Measurements from ENCODE around the gene ITGA6.

Gene ITGA6

DNA sequence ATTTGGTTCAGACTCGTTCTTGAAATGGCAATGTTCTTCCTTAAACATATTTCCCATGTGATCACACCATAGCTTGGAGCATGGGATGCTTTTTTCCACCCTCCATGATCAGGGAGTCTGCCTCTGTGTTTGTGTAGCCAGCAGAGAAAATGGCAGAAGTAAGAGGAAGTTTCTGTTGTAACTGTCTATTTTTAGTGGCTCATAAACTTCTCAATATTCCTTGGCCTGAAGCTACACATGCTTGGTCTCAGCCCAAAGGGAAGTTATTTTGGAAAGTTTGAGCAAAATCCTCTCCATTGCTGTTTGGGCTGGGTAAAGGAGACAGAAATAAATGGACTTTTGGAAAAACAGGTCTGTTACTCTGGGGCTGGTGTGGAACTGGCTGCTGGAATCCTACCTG is 33.4 kb upstream of the ITGA6 start:
- TF ChIP-seq, protein P1, sequence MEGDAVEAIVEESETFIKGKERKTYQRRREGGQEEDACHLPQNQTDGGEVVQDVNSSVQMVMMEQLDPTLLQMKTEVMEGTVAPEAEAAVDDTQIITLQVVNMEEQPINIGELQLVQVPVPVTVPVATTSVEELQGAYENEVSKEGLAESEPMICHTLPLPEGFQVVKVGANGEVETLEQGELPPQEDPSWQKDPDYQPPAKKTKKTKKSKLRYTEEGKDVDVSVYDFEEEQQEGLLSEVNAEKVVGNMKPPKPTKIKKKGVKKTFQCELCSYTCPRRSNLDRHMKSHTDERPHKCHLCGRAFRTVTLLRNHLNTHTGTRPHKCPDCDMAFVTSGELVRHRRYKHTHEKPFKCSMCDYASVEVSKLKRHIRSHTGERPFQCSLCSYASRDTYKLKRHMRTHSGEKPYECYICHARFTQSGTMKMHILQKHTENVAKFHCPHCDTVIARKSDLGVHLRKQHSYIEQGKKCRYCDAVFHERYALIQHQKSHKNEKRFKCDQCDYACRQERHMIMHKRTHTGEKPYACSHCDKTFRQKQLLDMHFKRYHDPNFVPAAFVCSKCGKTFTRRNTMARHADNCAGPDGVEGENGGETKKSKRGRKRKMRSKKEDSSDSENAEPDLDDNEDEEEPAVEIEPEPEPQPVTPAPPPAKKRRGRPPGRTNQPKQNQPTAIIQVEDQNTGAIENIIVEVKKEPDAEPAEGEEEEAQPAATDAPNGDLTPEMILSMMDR (IDR thresholded peaks at IDR 0.05; ENCODE audit: low read depth, low read length, missing control alignments), result no peak
- Histone ChIP-seq H3K27me3 (replicated peaks) (no peaks in the 10 kb centered on the region), H3K4me3 (ENCODE audit: low read depth, low read length) (no peak overlapping the region), H3K27ac (no peak overlapping the region), H3K36me3 (replicated peaks) (no peaks in the 10 kb centered on the region)
- in situ Hi-C loops (cut with HindIII; ENCODE audit: low pct_ligation_motif_present, low sequenced_read_pairs), result no loop called here
- no peak for DNase-seq

DNA sequence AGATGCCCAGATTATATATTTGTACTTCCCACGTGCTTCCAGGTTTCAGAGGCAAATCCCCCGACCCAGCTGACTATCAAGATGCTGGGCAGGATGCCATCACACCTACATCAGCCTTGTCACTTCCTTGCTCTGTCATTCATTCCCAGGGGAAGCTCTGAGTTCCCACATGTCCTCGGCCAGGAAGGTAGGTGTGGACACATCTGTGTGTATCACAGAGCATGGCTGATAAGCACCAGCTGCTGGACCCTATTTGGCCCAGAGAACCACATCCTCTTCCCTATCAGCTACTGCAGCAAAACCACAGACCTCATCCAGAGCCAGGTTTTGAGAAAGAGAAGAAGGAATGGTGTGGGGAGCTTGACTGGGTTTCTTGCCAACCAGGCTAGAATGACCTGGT is 31.9 kb upstream of the ITGA6 start:
- no peaks in the 10 kb centered on the region for H3K36me3 ChIP-seq (replicated peaks)
- H3K4me3 ChIP-seq (ENCODE audit: low read depth, low read length), result no peak overlapping the region
- DNase-seq, result no peak
- in situ Hi-C loops (cut with HindIII; ENCODE audit: low pct_ligation_motif_present, low sequenced_read_pairs), result no loop called here
- no peaks in the 10 kb centered on the region for H3K27me3 ChIP-seq (replicated peaks)
- TF ChIP-seq, protein P1 (IDR thresholded peaks at IDR 0.05; ENCODE audit: low read depth, low read length, missing control alignments), result no peak
- no peak overlapping the region for H3K27ac ChIP-seq

DNA sequence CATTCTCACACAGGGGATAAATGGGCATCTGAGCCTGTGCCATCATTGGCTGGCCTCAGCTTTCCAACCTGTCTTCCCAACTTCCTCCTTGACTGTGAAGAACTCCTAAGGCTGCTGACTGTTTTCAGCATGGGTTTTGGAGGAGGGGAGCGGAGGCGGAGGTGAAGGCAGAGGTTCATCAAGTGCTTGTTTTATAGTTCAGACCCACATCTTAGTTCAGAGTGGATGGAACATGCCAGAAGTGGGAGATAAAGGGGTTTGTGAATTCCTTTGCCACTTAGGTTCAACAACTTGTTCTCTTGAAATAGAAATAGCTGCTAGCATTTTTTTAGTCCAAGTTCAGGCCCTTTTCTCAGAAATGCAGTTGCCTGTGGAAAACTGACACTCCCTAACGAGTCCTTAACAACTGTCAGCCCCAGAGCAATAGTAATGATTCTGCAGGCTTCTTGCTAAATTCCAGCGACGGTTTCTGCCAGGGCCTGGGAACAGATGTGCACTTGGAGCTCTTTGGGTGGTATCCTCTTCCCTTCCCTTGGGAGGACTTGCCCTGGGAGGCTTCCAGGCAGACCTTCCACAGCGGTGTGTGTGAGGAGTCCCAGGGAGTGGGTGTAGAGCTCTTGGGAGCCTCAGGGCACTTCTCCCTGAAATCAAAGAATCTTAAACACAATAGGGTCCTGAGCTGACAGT is 30.1 kb upstream of the ITGA6 start:
- H3K36me3 ChIP-seq (replicated peaks), result no peaks in the 10 kb centered on the region
- TF ChIP-seq, protein P1 (IDR thresholded peaks at IDR 0.05; ENCODE audit: low read depth, low read length, missing control alignments), result no peak
- no peak overlapping the region for H3K27ac ChIP-seq
- in situ Hi-C loops (cut with HindIII; ENCODE audit: low pct_ligation_motif_present, low sequenced_read_pairs), result no loop called here
- DNase-seq, result no peak
- no peak overlapping the region for H3K4me3 ChIP-seq (ENCODE audit: low read depth, low read length)
- H3K27me3 ChIP-seq (replicated peaks), result no peaks in the 10 kb centered on the region

DNA sequence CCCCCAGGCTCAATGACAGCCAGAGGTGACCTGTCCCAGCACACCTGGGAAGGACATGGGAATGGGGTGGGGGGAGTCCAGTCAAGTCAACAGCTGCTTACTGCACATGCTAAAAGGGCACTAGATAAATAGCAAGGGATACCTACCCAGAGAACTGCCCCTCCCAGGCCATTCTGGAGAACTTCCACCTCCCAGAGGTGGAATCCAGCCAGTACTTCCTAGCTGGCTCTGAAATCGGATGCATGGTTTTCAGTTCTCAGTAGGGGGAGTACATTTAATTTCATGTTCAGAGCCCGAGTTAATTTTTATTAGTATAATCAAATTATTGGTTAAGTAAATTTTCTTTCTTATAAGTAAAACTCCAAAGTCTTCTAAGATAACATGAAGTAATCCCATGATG is 28.9 kb upstream of the ITGA6 start:
- no peak for DNase-seq
- H3K36me3 ChIP-seq (replicated peaks), result no peaks in the 10 kb centered on the region
- in situ Hi-C loops (cut with HindIII; ENCODE audit: low pct_ligation_motif_present, low sequenced_read_pairs), result no loop called here
- no peaks in the 10 kb centered on the region for H3K27me3 ChIP-seq (replicated peaks)
- H3K4me3 ChIP-seq (ENCODE audit: low read depth, low read length), result no peak overlapping the region
- H3K27ac ChIP-seq, result no peak overlapping the region
- TF ChIP-seq, protein P1 (IDR thresholded peaks at IDR 0.05; ENCODE audit: low read depth, low read length, missing control alignments), result peak; percentile 14

DNA sequence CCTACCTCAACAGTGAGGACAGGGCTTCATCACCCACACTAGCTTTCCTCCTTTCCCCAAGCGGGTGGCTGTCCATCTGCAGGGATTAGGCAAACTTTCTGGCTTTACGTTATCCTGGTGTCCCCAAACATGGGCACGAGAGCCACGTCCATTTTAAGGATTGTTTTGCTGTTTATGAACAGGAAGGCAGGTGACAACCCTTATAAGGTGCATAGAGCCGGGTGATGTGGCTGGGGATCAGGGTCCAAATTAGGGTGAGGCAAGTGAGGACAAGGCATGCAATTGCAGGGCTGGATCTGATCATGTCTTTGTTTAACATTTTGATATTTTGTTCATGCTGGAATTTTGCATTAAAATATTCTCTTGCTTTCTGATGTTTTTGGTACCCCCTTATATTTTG is 27.6 kb upstream of the ITGA6 start:
- no peaks in the 10 kb centered on the region for H3K27me3 ChIP-seq (replicated peaks)
- in situ Hi-C loops (cut with HindIII; ENCODE audit: low pct_ligation_motif_present, low sequenced_read_pairs), result no loop called here
- H3K36me3 ChIP-seq (replicated peaks), result no peaks in the 10 kb centered on the region
- no peak overlapping the region for H3K27ac ChIP-seq
- TF ChIP-seq, protein P1 (IDR thresholded peaks at IDR 0.05; ENCODE audit: low read depth, low read length, missing control alignments), result no peak
- DNase-seq, result no peak
- H3K4me3 ChIP-seq (ENCODE audit: low read depth, low read length), result no peak overlapping the region

DNA sequence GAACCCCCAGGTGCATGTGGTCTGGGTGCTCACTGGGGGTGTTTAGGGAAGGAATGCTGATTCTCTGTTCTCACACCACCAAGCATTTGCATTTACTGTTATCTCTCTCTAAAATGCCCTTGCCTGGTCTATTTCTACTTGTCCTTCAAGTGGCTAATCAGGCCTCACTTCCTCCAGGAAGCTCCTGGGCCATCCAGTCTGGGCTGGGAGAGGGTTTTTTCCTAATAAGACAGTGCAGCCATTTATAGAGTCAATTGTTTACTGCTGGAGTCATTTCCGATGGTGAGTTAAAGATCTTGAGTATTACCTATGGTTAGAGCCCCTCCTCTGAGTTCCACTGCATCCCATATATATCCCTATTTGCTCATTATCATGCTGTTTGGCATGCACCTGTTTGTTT is 25.2 kb upstream of the ITGA6 start:
- Histone ChIP-seq H3K27me3 (replicated peaks) (no peaks in the 10 kb centered on the region), H3K36me3 (replicated peaks) (no peaks in the 10 kb centered on the region), H3K4me3 (ENCODE audit: low read depth, low read length) (no peak overlapping the region), H3K27ac (no peak overlapping the region)
- in situ Hi-C loops (cut with HindIII; ENCODE audit: low pct_ligation_motif_present, low sequenced_read_pairs), result no loop called here
- TF ChIP-seq, protein P1 (IDR thresholded peaks at IDR 0.05; ENCODE audit: low read depth, low read length, missing control alignments), result no peak
- no peak for DNase-seq

All from brain microvascular endothelial cell (primary cell).